Testis (tissue), 3 donors: Measurements from ENCODE around the gene TDRD12. TPM values are rescaled to one million over a fixed set of nuclear protein-coding genes. Genes with fewer than 3 reads are reported as not detected.

ENCODE experiments used
- DNase-seq: peaks from one replicate; pipeline ENCODE4 v3.0.0-alpha.2; 2019
- H3K27ac ChIP-seq, 2 donors: fragments of 200-600 bp; sonication (generic); one replicate each; pipeline ENCODE4 v1.5.1; 2019
- H3K27me3 ChIP-seq: fragments of 200-600 bp; sonication (generic); one replicate; pipeline ENCODE4 v1.5.1; 2019
- H3K36me3 ChIP-seq: fragments of 200-600 bp; sonication (generic); one replicate; pipeline ENCODE4 v1.5.1; 2017; ENCODE audit warnings: low read depth; ENCODE audit errors: missing control alignments
- H3K4me1 ChIP-seq: fragments of 200-600 bp; sonication (generic); one replicate; pipeline ENCODE4 v1.5.1; 2019
- H3K4me3 ChIP-seq, 2 donors: fragments of 200-600 bp; sonication (generic); one replicate each; pipeline ENCODE4 v1.5.1; 2017 to 2019
- H3K9me3 ChIP-seq: fragments of 200-600 bp; sonication (generic); one replicate; pipeline ENCODE4 v1.5.1; 2017
- POLR2A ChIP-seq: fragments of 450-650 bp; IDR thresholded peaks from one replicate; pipeline ENCODE4 v1.6.1; 2017; ENCODE audit warnings: antibody characterized with exemption, mild to moderate bottlenecking, moderate library complexity
- WGBS, 2 donors: methylation state at CpG; one replicate each; pipeline ENCODE4 v1.1.5; 2018; 5-methylcytosine and 5-hydroxymethylcytosine counted together
- intact Hi-C: fragments of 100-400 bp; cut with DNase I; formaldehyde crosslinking; loops from one replicate; pipeline ENCODE4 v1.15.1; 2023; ENCODE audit warnings: low total_unique reads
- polyA plus RNA-seq: library from polyadenylated mRNA; stranded (reverse); fragments of 350-450 nt; fragmentation: Illumina TruSeq; extraction: RNeasy Lipid Tissue Mini Kit (QIAGEN cat#74804); gene quantifications from one replicate; pipeline ENCODE4 v1.2.3, GENCODE V29; 2014; ENCODE audit warnings: low read depth, low replicate concordance; ENCODE audit not compliant: insufficient read depth
- total RNA-seq, 2 donors: library from RNA; depleted of rRNA; stranded (reverse); fragments of >200 nt; gene quantifications; one replicate each; pipeline ENCODE4 v1.2.3, GENCODE V29; 2016
- TF ChIP-seq, protein P1 (sequence below), 3 experiments: fragments of 450-650 bp in 2 of 3; fragments of 200-600 bp in 1 of 3; sonication (generic) in 1 of 3; IDR thresholded peaks; one replicate each; pipeline ENCODE4 v1.5.1; 2016 to 2019; ENCODE audit warnings: antibody characterized with exemption in 3 of 3, mild to moderate bottlenecking in 2 of 3, moderate library complexity in 1 of 3

Gene TDRD12
- total and polyA plus RNA-seq, 3 donors from 2014 or later: 24.3 to 33.4 (median 30.6) TPM

DNA sequence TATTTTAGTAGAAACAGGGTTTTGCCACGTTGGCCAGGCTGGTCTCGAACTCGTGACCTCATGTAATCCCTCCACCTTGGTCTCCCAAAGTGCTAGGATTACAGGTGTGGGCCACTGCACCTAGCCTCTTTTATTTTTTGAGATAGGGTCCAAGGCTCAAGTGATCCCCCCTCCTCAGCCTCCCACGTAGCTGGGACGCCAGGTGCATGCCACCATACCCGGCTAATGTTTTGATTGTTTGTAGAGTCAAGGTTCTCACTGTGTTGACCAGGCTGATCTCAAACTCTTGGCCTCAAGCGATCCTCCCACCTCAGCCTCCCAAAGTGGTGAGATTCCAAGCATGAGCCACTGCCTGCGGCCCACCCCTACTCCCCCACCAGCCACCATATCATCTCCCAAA, 143.7 kb downstream of the TDRD12 start:
- TF ChIP-seq, protein P1, sequence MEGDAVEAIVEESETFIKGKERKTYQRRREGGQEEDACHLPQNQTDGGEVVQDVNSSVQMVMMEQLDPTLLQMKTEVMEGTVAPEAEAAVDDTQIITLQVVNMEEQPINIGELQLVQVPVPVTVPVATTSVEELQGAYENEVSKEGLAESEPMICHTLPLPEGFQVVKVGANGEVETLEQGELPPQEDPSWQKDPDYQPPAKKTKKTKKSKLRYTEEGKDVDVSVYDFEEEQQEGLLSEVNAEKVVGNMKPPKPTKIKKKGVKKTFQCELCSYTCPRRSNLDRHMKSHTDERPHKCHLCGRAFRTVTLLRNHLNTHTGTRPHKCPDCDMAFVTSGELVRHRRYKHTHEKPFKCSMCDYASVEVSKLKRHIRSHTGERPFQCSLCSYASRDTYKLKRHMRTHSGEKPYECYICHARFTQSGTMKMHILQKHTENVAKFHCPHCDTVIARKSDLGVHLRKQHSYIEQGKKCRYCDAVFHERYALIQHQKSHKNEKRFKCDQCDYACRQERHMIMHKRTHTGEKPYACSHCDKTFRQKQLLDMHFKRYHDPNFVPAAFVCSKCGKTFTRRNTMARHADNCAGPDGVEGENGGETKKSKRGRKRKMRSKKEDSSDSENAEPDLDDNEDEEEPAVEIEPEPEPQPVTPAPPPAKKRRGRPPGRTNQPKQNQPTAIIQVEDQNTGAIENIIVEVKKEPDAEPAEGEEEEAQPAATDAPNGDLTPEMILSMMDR (IDR thresholded peaks at IDR 0.05): no peak
- TF ChIP-seq POLR2A: no peak
- no peak overlapping the region for H3K27ac ChIP-seq
- H3K4me1 ChIP-seq: no peaks in the 10 kb centered on the region
- DNase-seq: no peak
- H3K27me3 ChIP-seq: no peaks in the 10 kb centered on the region
- H3K36me3 ChIP-seq: no peaks in the 10 kb centered on the region
- no peaks in the 10 kb centered on the region for H3K9me3 ChIP-seq
- intact Hi-C loops: no loop called here
- whole genome bisulfite sequencing, 2 donors: 90 to 92% methylated on average over 8 of the region's 8 CpGs
- H3K4me3 ChIP-seq: no peak overlapping the region

DNA sequence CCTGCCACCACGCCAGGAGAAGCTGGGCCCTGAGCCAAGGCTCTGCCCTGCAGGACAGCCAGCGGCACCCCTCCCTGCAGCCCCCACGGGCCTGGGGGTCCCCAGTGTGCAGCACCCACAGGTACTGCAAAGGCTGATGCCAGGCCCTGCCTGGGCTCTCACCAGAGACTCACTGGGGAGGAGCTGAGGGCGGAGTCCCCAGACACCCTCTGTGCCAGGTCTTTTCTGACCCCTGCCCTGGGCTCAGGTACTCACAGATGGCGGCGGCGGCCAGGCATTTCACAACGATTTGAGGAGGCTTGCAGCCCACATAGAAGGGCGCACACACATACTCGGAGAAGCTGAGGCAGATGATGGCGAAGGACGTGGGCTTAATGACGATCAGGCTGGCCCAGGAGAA, 144.3 kb downstream of the TDRD12 start:
- no peak overlapping the region for H3K4me3 ChIP-seq
- no peaks in the 10 kb centered on the region for H3K36me3 ChIP-seq
- intact Hi-C loops: no loop called here
- DNase-seq: no peak
- H3K9me3 ChIP-seq: no peaks in the 10 kb centered on the region
- H3K27ac ChIP-seq: no peak overlapping the region
- no peaks in the 10 kb centered on the region for H3K4me1 ChIP-seq
- 90 to 91% methylated on average over 4 to 12 of the region's 13 CpGs for WGBS, 2 donors
- H3K27me3 ChIP-seq: no peaks in the 10 kb centered on the region
- TF ChIP-seq POLR2A: no peak
- TF ChIP-seq, protein P1 (IDR thresholded peaks at IDR 0.05): no peak

DNA sequence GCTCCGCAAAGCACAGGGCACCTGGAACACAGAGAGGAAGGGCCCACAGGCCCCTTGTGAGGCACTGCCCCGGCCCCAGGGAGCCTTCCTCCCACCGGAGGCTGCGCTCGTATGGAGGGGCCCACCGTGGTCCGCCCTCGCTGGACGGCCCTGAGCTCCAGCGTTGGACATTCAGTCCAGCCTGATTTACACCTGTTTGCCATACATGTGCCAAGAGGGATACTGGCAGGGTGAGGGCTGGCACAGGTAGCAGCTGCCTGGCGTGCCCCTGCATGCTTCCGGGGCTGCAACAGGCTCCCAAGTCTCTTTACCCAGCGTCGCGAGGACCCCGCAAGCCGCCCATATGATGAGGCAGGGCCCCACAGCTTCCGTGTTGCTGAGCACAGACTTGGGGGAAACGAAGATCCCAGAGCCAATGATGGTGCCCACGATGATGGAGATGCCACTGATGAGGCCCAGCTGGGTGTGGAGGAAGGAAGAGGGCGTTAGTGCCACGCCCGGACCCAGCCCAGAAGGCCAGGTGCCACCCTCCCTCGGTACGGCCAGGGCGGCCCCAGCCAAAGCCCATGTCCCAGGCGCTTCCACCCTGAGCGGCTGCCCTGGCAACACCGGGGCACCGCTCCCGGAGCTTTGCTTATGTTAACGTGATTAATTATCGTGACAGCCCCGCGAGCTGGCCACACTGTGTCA, 144.9 kb downstream of the TDRD12 start:
- no peak overlapping the region for H3K4me3 ChIP-seq
- intact Hi-C loops: no loop called here
- no peaks in the 10 kb centered on the region for H3K27me3 ChIP-seq
- no peaks in the 10 kb centered on the region for H3K9me3 ChIP-seq
- H3K36me3 ChIP-seq: no peaks in the 10 kb centered on the region
- 84 to 91% methylated on average over 21 to 32 of the region's 35 CpGs for WGBS, 2 donors
- no peaks in the 10 kb centered on the region for H3K4me1 ChIP-seq
- no peak overlapping the region for H3K27ac ChIP-seq
- no peak for DNase-seq
- TF ChIP-seq, protein P1 (IDR thresholded peaks at IDR 0.05): no peak
- TF ChIP-seq POLR2A: no peak

DNA sequence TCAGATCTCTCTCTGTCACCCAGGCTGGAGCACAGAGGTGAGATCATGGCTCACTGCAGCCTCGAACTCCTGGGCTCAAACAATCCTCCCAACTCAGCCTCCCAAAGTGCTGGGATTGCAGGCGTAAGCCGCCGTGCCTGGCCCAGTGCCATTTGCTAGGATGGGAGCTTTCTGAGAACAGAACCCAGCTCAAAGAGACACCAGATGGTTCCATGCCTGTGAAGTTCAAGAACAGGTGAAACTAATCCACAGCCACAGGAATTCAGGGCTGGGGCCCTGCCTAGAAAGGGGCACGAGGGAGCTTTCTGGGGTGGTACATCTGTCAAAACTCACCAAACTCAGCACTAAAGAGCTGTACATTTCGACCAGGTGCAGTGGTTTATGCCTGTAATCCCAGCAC, 145.8 kb downstream of the TDRD12 start:
- 80 to 97% methylated on average over 6 of the region's 6 CpGs for WGBS, 2 donors
- no peaks in the 10 kb centered on the region for H3K4me1 ChIP-seq
- no peak overlapping the region for H3K27ac ChIP-seq
- H3K4me3 ChIP-seq: no peak overlapping the region
- no peak for DNase-seq
- no peaks in the 10 kb centered on the region for H3K9me3 ChIP-seq
- no peak for TF ChIP-seq POLR2A
- TF ChIP-seq, protein P1 (IDR thresholded peaks at IDR 0.05): no peak
- H3K27me3 ChIP-seq: no peaks in the 10 kb centered on the region
- no peaks in the 10 kb centered on the region for H3K36me3 ChIP-seq
- intact Hi-C loops: no loop called here

DNA sequence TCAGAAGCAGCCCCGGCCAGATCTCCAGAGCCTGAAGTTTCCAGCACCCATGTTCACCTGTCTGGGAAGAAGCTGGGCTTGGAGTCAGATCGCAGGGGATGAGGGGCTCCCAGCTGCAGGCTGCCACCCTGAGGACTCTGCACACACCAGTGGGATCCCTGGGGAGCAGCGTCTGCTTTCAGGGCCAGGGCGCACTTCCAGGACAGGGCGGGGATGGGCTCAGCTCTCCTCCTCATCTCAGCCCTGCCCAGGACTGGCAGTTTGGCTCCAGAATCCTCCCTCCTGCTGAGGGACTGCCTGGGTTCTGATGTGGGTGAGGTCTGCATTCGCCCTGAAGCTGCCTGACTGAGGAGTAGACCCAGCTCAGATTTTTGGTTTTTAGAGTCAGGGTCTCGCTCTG, 146.5 kb downstream of the TDRD12 start:
- H3K4me1 ChIP-seq: no peaks in the 10 kb centered on the region
- TF ChIP-seq POLR2A: no peak
- TF ChIP-seq, protein P1 (IDR thresholded peaks at IDR 0.05): no peak
- intact Hi-C loops: no loop called here
- no peaks in the 10 kb centered on the region for H3K9me3 ChIP-seq
- H3K27me3 ChIP-seq: no peaks in the 10 kb centered on the region
- no peak overlapping the region for H3K27ac ChIP-seq
- no peak for DNase-seq
- H3K4me3 ChIP-seq: no peak overlapping the region
- no peaks in the 10 kb centered on the region for H3K36me3 ChIP-seq
- 87 to 89% methylated on average over 3 to 7 of the region's 7 CpGs for WGBS, 2 donors
